Ascending aorta (tissue), 2 donors: ENCODE data around the gene PTRHD1. TPM values are rescaled to one million over a fixed set of nuclear protein-coding genes. Genes with fewer than 3 reads are reported as not detected.
A peak's percentile ranks its signal among the peaks of the same experiment; 100 is the strongest.

Source experiments
- DNase-seq, 2 donors: peaks; one replicate each; pipeline ENCODE4 v3.0.0-alpha.2; 2019; ENCODE audit warnings: low spot score in 2 of 2
- H3K27ac ChIP-seq, 2 donors: fragments of 200-600 bp; sonication (generic); one replicate each; pipeline ENCODE4 v1.5.1; 2016 to 2017; ENCODE audit warnings: mild to moderate bottlenecking in 1 of 2
- H3K27me3 ChIP-seq: fragments of 200-600 bp; sonication (generic); one replicate; pipeline ENCODE4 v1.5.1; 2017
- H3K36me3 ChIP-seq, 2 donors: fragments of 200-600 bp; sonication (generic); one replicate each; pipeline ENCODE4 v1.5.1; 2016
- H3K4me1 ChIP-seq, 2 donors: fragments of 200-600 bp; sonication (generic); one replicate each; pipeline ENCODE4 v1.5.1; 2016 to 2017; ENCODE audit warnings: mild to moderate bottlenecking in 1 of 2
- H3K4me3 ChIP-seq, 2 donors: fragments of 200-600 bp; sonication (generic); one replicate each; pipeline ENCODE4 v1.5.1; 2016 to 2017; ENCODE audit warnings: mild to moderate bottlenecking in 1 of 2
- H3K9me3 ChIP-seq, 2 donors: fragments of 200-600 bp; sonication (generic); one replicate each; pipeline ENCODE4 v1.5.1; 2016
- CTCF ChIP-seq, 3 experiments: fragments of 200-600 bp in 2 of 3; fragments of 450-650 bp in 1 of 3; sonication (generic) in 2 of 3; IDR thresholded peaks; one replicate each; pipeline ENCODE4 v1.5.1; 2016 to 2019; ENCODE audit warnings: antibody characterized with exemption in 3 of 3, mild to moderate bottlenecking in 1 of 3, moderate library complexity in 1 of 3
- intact Hi-C: fragments of 100-400 bp; cut with DNase I; formaldehyde crosslinking; loops from one replicate; pipeline ENCODE4 v1.15.1; 2023
- total RNA-seq: library from RNA; depleted of rRNA; stranded (reverse); fragments of >200 nt; gene quantifications from one replicate; pipeline ENCODE4 v1.1.0, GENCODE V29; 2016

The PTRHD1 gene
- 18.8 TPM for total RNA-seq

- H3K4me1 ChIP-seq: peaks cover 4 to 8% of the 10 kb centered on the region in 2 donors
- peak; percentile 87 to 98 for DNase-seq
- H3K27me3 ChIP-seq: no peaks in the 10 kb centered on the region
- peak; percentile 35 to 64 (median 60) for TF ChIP-seq CTCF (IDR thresholded peaks at IDR 0.05)
- peak within 1 kb of the TSS; percentile 72 to 74 for H3K4me3 ChIP-seq
- intact Hi-C loops: loop anchor here (2.0 to 5.0 kb wide), 2 partner anchors 302 to 866 kb away; partner anchors contain the start of genes ATAD2B and NCOA1
- H3K36me3 ChIP-seq: no peaks in the 10 kb centered on the region
- peak within 1 kb of the TSS; percentile 94 to 95 for H3K27ac ChIP-seq
- no peaks in the 10 kb centered on the region for H3K9me3 ChIP-seq
Measured at GRCh38 chr2:24792874-24793760, at the start of gene PTRHD1, which contains the start of gene CENPO. TSS of gene PTRHD1 (minus strand) at chr2:24793391. CDS start at chr2:24793377, 14 bp downstream. TSS of gene CENPO (plus strand) at chr2:24793425. CDS start at chr2:24793920, 495 bp downstream.

GRCh38 chr2:24842081-24843050 lies 49.2 kb upstream of the PTRHD1 start:
- no peak for DNase-seq
- no peaks in the 10 kb centered on the region for H3K27me3 ChIP-seq
- no peak overlapping the region for H3K4me3 ChIP-seq
- no peaks in the 10 kb centered on the region for H3K9me3 ChIP-seq
- intact Hi-C loops: no loop called here
- peaks cover 13 to 21% of the 10 kb centered on the region in 2 donors for H3K36me3 ChIP-seq
- no peak for TF ChIP-seq CTCF (IDR thresholded peaks at IDR 0.05)
- H3K4me1 ChIP-seq: no peaks in the 10 kb centered on the region
- H3K27ac ChIP-seq: no peak overlapping the region

GRCh38 chr2:24840962-24841945 lies 48.1 kb upstream of the PTRHD1 start:
- no peak for TF ChIP-seq CTCF (IDR thresholded peaks at IDR 0.05)
- no peak overlapping the region for H3K27ac ChIP-seq
- no peaks in the 10 kb centered on the region for H3K4me1 ChIP-seq
- peaks cover 18 to 26% of the 10 kb centered on the region in 2 donors for H3K36me3 ChIP-seq
- H3K27me3 ChIP-seq: no peaks in the 10 kb centered on the region
- no peak overlapping the region for H3K4me3 ChIP-seq
- no peaks in the 10 kb centered on the region for H3K9me3 ChIP-seq
- intact Hi-C loops: no loop called here
- no peak for DNase-seq

- Histone ChIP-seq H3K27me3 (no peaks in the 10 kb centered on the region), H3K27ac (no peak overlapping the region), H3K4me1 (no peaks in the 10 kb centered on the region), H3K9me3 (no peaks in the 10 kb centered on the region), H3K4me3 (no peak overlapping the region), H3K36me3 (peaks cover 18 to 33% of the 10 kb centered on the region in 2 donors)
- intact Hi-C loops: no loop called here
- no peak for TF ChIP-seq CTCF (IDR thresholded peaks at IDR 0.05)
- no peak for DNase-seq
Measured at GRCh38 chr2:24840164-24840869, 47.1 kb upstream of the PTRHD1 start.
